HCT116 (cell line): Measurements from ENCODE around the gene CIAO1. TPM values are rescaled to one million over a fixed set of nuclear protein-coding genes. Genes with fewer than 3 reads are reported as not detected.

Experiments
- total RNA-seq: library from RNA; stranded (reverse); gene quantifications from one replicate; pipeline ENCODE4 v1.2.1, GENCODE V29; 2021; ENCODE audit not compliant: unreplicated experiment

Gene CIAO1
- total RNA-seq, 1 experiment from 2014 or later = 76.8 TPM

Other genes with a start within 250 kb of the CIAO1 start
- gene GPAT2, start 231.3 kb upstream of the CIAO1 start, total RNA-seq = 54.2 TPM
- gene ADRA2B, start 149.7 kb upstream of the CIAO1 start, total RNA-seq = 0.47 TPM
- 0.34 TPM for gene ASTL, start 127.7 kb upstream of the CIAO1 start, total RNA-seq
- gene DUSP2, start 120.8 kb upstream of the CIAO1 start, total RNA-seq = 24.5 TPM
- gene STARD7, start 57.4 kb upstream of the CIAO1 start, total RNA-seq = 160 TPM
- gene TMEM127, start 228 bp upstream of the CIAO1 start, total RNA-seq = 25.3 TPM
- gene SNRNP200, start 39.3 kb downstream of the CIAO1 start, total RNA-seq = 202 TPM
- gene ITPRIPL1, start 59.1 kb downstream of the CIAO1 start, total RNA-seq = 12.4 TPM
- 64.1 TPM for gene NCAPH, start 69.5 kb downstream of the CIAO1 start, total RNA-seq
- gene NEURL3, start 239.1 kb downstream of the CIAO1 start, total RNA-seq = not detected